HepG2 (cell line): ENCODE results near the gene RAMP3.

ENCODE experiments used
- MAFK ChIP-seq, 2 experiments: IDR thresholded peaks in 1 of 2; conservative IDR thresholded peaks in 1 of 2; 2 replicates each; pipeline ENCODE4 v1.6.1; 2011; ENCODE audit warnings: improper control_type of control experiment in 2 of 2, low read length in 2 of 2
- MYC ChIP-seq: sonication (generic); formaldehyde crosslinking; IDR thresholded peaks from 2 replicates; pipeline ENCODE4 v1.9.0; 2021; ENCODE audit warnings: missing genetic modification reagents, borderline replicate concordance
- POLR2A ChIP-seq, 2 experiments: IDR thresholded peaks; 2 replicates each; pipeline ENCODE4 v1.6.1; 2011; ENCODE audit warnings: low read depth in 2 of 2, low read length in 2 of 2, mild to moderate bottlenecking in 1 of 2, moderate library complexity in 1 of 2; ENCODE audit not compliant: insufficient read depth in 1 of 2
- TCF12 ChIP-seq, 2 experiments: fragments of 450-650 bp in 1 of 2; sonication (generic) in 1 of 2; formaldehyde crosslinking in 1 of 2; IDR thresholded peaks; 2 replicates each; pipeline versions ENCODE4 v1.6.1 to v1.8.0; 2017 to 2022; ENCODE audit warnings: antibody characterized with exemption in 1 of 2, mild to moderate bottlenecking in 1 of 2, missing genetic modification reagents in 1 of 2, moderate library complexity in 1 of 2
- ZNF143 ChIP-seq: sonication (generic); formaldehyde crosslinking; IDR thresholded peaks from 2 replicates; pipeline ENCODE4 v1.4.0; 2020; ENCODE audit warnings: missing genetic modification reagents
- ZNF274 ChIP-seq: sonication (generic); formaldehyde crosslinking; IDR thresholded peaks from 2 replicates; pipeline ENCODE4 v1.5.1; 2020; ENCODE audit warnings: mild to moderate bottlenecking, missing genetic modification reagents

- TF ChIP-seq ZNF143, result no peak
- TF ChIP-seq MAFK (conservative IDR thresholded peaks at IDR 0.05 in 1 of 2, IDR thresholded peaks at IDR 0.05 in 1 of 2; ENCODE audit: low read length in 2 of 2), result no peak
- no peak for TF ChIP-seq POLR2A (IDR thresholded peaks at IDR 0.05; ENCODE audit: insufficient read depth in 1 of 2, low read depth in 2 of 2, low read length in 2 of 2)
- TF ChIP-seq TCF12 (IDR thresholded peaks at IDR 0.05), result no peak
- no peak for TF ChIP-seq TCF12 (CRISPR knock-in tag; IDR thresholded peaks at IDR 0.05)
- TF ChIP-seq ZNF274 (CRISPR knock-in tag), result no peak
- no peak for TF ChIP-seq MYC (CRISPR knock-in tag)
These were observed 45.9 kb downstream of the RAMP3 start for GRCh38 chr7:45203459-45203858.
